Stimulated activated naive CD8-positive, alpha-beta T cell treated with anti-CD3 and anti-CD28 coated beads, Interleukin-15, Interleukin-2, amounts not matched to agents 100 ng/mL and 50 ng/mL, for 24 hours (primary cell): Measurements from ENCODE around the gene PDE6B.
"Not testable (repeated sequence)": the region's sequence is repeated elsewhere in the genome, so short reads cannot be mapped to it uniquely, and the experiment has no call there.

Experiments
- H3K27ac Mint-ChIP-seq: one replicate; pipeline ENCODE4 v1.8.0; 2021; ENCODE audit warnings: mild to moderate bottlenecking, mixed read lengths
- H3K27me3 Mint-ChIP-seq: one replicate; pipeline ENCODE4 v1.8.0; 2021; ENCODE audit warnings: mixed read lengths
- H3K36me3 Mint-ChIP-seq: one replicate; pipeline ENCODE4 v1.8.0; 2021; ENCODE audit warnings: low read depth, mixed read lengths
- H3K4me1 Mint-ChIP-seq: one replicate; pipeline ENCODE4 v1.8.0; 2021; ENCODE audit warnings: low read depth, mixed read lengths
- H3K4me3 Mint-ChIP-seq: one replicate; pipeline ENCODE4 v1.8.0; 2021; ENCODE audit warnings: mild to moderate bottlenecking, mixed read lengths
- H3K9me3 Mint-ChIP-seq: one replicate; pipeline ENCODE4 v1.8.0; 2021; ENCODE audit warnings: mixed read lengths

The PDE6B gene

DNA sequence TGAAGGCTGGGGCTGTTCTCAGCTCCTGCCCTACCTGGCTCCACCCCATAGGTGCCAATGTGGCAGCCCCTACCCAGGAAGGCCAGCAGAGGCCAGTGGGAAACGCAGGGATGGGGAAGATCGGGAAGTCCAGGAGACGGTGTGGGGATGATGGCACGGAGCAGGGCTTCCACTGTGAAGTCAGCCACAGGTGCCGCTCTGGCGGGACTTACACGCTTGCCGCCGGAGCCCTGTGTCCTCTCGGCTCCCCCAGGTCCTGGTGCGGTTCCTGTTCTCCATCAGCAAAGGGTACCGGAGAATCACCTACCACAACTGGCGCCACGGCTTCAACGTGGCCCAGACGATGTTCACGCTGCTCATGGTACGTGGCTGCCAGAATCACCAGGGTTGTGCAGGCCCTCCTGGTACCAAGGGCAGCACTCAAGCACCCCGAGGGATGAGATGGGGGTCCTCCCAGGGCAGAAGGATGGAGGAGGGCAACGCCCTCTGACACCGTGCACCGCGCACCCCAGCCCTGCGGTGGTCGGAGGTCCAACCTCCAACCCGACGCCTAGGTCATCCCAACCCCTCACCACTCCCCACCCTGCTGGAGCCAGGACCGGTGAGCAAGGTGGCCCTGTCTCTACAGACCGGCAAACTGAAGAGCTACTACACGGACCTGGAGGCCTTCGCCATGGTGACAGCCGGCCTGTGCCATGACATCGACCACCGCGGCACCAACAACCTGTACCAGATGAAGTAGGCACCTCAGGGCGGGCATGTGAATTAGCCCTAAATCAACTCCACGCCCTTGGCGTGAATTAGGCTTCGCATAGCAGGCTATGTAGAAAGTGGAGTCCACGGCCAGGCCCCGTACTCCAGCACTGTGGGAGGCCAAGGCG, 36.7 kb downstream of the PDE6B start:
- Mint-ChIP-seq H3K36me3 (no peaks in the 10 kb centered on the region), H3K4me3 (peak overlapping the region; percentile 35), H3K4me1 (peaks cover 12% of the 10 kb centered on the region), H3K27ac (no peak overlapping the region), H3K9me3 (no peaks in the 10 kb centered on the region), H3K27me3 (no peaks in the 10 kb centered on the region)

DNA sequence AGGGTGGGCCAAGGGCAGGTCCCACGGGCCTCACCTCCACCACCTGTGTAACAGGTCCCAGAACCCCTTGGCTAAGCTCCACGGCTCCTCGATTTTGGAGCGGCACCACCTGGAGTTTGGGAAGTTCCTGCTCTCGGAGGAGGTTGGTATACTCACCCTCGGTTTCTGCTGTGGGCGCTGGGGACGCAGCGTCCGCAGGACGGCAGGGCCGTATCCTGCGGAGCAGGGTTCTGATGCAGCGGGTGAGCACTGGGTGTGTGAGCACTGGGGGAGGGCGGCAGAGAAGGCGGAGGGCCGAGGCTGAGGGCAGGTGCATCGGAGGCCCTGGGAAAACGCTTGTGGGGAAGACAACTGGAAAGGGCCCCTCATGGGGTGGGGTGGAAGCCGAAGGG, 37.7 kb downstream of the PDE6B start:
- Mint-ChIP-seq H3K27ac (peak overlapping the region; percentile 76), H3K36me3 (no peaks in the 10 kb centered on the region), H3K4me1 (peaks cover 12% of the 10 kb centered on the region), H3K4me3 (peak overlapping the region; percentile 82), H3K27me3 (no peaks in the 10 kb centered on the region), H3K9me3 (no peaks in the 10 kb centered on the region)

DNA sequence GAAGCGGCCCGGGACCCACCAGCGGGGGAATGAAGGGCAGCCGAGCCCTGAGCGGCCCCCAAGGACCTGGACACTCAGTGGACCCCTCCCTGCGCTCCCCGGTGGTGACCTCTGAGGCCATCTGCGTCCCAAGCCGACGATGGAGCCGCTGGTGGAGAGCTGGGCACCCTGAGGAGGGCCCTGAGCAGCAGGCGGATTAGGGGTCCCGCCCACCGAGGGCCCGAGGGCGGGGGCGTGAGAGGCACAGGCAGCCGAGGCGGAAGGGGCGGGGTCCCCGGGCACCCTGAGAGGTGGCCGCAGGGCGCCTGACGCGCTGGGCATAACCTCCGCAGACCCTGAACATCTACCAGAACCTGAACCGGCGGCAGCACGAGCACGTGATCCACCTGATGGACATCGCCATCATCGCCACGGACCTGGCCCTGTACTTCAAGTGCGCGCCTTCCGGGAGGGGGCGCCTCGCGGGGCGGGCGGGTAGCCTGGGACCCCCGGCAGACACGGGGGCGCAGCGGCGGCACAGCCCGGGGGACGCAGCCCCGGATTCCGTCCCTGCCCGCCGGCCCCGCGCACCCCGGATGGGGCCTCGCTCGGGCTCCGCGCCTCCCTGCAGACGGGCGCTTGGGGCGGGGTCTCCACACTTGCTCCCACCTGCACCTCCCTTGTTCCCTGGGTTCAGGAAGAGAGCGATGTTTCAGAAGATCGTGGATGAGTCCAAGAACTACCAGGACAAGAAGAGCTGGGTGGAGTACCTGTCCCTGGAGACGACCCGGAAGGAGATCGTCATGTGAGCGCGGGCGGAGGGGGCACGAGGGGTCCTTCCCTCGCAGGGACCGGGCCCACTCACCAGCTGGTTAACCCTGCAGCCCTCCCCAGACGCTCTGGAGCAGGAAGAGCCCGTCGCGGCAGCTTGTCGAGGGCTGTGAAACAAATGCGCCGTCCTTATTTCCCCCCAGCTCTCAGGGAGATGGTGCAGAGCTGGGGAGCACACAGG, 38.4 kb downstream of the PDE6B start:
- Mint-ChIP-seq H3K9me3 (no peaks in the 10 kb centered on the region), H3K4me3 (peak overlapping the region; percentile 82), H3K36me3 (no peaks in the 10 kb centered on the region), H3K27ac (peak overlapping the region; percentile 76), H3K4me1 (peaks cover 12% of the 10 kb centered on the region), H3K27me3 (no peaks in the 10 kb centered on the region)

DNA sequence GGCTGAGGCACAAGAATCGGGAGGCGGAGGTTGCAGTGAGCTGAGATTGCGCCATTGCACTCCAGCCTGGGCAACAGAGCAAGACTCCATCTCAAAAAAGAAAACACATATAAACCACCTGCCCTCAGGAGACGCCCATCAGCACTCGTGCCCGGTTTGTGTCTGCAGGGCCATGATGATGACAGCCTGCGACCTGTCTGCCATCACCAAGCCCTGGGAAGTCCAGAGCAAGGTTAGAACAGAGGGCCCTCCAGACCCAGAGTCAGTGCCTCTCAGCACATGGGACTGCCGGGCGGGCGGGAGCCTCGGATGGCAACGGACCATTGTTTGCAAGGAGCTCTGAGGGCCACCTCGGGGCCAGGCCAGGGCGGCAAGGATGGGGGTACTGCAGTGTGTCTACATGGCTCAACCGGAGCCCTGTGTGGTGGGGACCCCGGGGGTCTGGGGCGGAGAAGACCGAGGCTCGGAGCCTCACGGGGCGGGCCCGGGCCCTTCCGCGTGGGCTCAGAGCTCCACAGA, 39.4 kb downstream of the PDE6B start:
- Mint-ChIP-seq H3K36me3 (no peaks in the 10 kb centered on the region), H3K9me3 (no peaks in the 10 kb centered on the region), H3K27ac (peak overlapping the region; percentile 76), H3K4me1 (peaks cover 12% of the 10 kb centered on the region), H3K4me3 (peak overlapping the region; percentile 81), H3K27me3 (no peaks in the 10 kb centered on the region)

DNA sequence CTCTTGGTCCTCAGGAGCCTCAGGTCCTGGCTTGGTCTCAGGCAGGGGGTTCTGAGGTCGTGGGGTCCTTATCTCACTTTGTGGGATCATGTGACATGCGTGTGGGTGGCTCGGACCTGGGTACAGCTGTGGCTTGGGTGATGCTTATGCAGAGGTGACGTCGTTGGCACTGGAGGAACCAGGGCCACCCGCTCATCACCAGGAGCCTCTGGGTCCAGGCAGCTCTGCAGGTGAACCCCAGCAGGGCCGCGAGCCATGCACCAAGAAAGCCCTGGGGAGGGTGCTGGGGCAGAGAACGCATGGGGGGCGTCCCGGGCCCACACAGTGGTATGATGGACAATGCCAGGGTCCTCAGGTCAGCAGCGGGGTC, 40.0 kb downstream of the PDE6B start:
- H3K36me3 Mint-ChIP-seq = peaks cover under 1% of the 10 kb centered on the region
- H3K9me3 Mint-ChIP-seq = no peaks in the 10 kb centered on the region
- H3K27ac Mint-ChIP-seq = peak overlapping the region; percentile 31

DNA sequence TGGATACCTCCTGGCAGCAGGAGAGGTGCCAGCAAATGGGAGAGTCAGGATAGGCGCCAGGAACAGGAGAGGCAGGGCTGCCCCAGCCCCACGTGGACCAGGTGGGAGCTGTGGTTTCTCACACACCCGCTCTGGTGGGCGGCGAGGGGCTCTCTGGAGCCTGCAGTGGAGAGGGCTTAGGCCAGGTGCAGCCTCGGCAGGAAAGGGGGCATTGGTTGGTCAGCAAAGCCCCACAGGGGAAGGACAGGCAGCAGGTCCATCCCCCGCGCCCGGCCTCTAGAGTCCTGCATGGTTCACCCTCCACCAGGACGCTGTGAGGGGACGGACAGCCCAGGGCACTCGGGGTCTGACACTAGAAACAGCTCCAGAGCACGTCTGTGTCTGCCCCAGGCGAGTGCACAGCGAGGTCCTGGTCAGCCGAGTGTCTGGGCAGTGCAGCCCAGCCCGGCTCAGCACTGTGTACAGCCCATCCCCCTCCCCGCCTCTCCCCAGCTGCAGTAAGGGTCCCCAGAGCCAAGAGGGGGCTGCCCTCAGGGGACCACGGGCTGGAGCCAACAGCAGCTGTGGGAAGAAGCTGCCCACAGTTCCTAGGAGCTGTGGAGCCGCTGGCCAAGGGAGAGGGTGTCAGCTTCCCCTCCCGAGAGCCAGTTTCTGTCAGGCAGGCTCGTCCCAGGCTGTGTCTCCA, 40.5 kb downstream of the PDE6B start:
- H3K36me3 Mint-ChIP-seq = peaks cover 6% of the 10 kb centered on the region
- no peak overlapping the region for H3K4me3 Mint-ChIP-seq
- peaks cover 12% of the 10 kb centered on the region for H3K4me1 Mint-ChIP-seq
- no peaks in the 10 kb centered on the region for H3K27me3 Mint-ChIP-seq
- peak overlapping the region; percentile 31 for H3K27ac Mint-ChIP-seq
- H3K9me3 Mint-ChIP-seq = no peaks in the 10 kb centered on the region

More for the DNA sequence above, 40.0 kb downstream of the PDE6B start:
- peaks cover 12% of the 10 kb centered on the region for H3K4me1 Mint-ChIP-seq
- no peaks in the 10 kb centered on the region for H3K27me3 Mint-ChIP-seq
- no peak overlapping the region for H3K4me3 Mint-ChIP-seq

DNA sequence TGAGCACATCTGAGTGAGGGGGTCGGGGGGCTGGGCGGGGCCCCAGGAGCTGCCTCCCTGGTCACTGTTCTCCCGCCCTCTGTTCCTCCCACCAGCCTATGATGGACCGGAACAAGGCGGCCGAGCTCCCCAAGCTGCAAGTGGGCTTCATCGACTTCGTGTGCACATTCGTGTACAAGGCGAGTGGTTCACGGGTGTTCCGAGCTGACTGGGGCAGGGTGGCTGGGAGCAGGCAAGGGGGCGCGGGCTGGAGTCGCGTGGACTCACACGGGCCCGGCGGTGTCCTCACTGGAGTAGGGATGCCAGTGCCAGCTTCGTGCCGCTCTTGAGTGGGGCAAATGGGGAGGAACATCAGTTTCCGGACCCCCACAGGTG, 41.0 kb downstream of the PDE6B start:
- Mint-ChIP-seq H3K36me3 (peaks cover 10% of the 10 kb centered on the region), H3K4me3 (no peak overlapping the region), H3K27me3 (no peaks in the 10 kb centered on the region), H3K4me1 (peaks cover 12% of the 10 kb centered on the region), H3K9me3 (no peaks in the 10 kb centered on the region), H3K27ac (no peak overlapping the region)

DNA sequence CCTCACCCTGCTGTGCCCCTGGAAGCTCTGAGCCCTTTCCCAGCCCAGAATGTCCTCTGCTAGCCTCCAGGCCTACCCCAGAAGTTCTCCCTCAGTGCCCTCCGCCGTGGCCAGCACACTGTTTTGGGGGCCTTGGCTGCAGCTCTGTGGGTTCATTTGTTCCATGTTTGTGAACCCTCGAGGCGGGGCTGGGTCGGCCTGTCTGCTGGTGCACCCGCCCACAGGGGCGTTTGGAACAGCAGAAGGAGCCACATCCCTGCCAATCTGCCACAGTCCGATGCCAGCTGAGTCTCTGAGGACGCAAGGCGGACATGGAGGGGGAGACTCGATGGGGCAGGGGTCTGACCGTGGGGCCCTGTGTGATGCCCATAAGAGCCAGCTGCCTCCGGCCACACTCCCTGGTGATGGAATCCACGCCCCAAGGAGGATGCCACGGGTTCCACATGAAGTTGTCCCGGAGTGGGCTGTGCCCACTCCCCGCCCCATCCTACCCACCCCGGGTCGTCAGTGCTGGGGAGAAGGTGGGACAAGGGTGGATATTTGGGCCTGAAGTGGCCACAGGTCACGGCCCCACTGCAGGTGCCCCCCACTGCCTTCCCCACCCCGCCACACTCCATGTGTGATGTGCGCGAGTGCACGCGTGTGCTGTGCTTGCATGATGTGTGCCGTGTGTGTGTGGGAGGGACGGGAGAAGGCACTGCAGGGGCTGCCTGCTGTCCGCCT, 41.6 kb downstream of the PDE6B start:
- Mint-ChIP-seq H3K9me3 (no peaks in the 10 kb centered on the region), H3K4me1 (peaks cover 12% of the 10 kb centered on the region), H3K27ac (no peak overlapping the region), H3K36me3 (peaks cover 16% of the 10 kb centered on the region), H3K4me3 (no peak overlapping the region), H3K27me3 (no peaks in the 10 kb centered on the region)

DNA sequence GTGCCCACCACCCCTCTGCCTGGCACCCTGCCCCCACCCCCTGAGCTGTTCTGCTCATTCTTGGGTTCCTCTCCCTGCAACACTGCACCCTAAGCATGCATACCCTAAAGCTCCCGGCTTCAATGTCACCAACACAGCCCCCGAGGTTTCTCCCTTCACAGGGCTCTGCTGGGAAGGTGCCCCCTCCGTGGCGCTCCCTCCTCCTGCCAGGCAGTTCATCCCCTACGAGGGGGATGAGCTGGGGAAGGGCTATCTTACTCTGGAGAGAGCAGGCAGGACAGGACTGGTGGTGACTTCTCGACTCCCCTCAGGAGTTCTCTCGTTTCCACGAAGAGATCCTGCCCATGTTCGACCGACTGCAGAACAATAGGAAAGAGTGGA, 42.2 kb downstream of the PDE6B start:
- no peaks in the 10 kb centered on the region for H3K9me3 Mint-ChIP-seq
- peaks cover 20% of the 10 kb centered on the region for H3K36me3 Mint-ChIP-seq
- H3K27ac Mint-ChIP-seq = no peak overlapping the region
- no peaks in the 10 kb centered on the region for H3K27me3 Mint-ChIP-seq
- peaks cover 12% of the 10 kb centered on the region for H3K4me1 Mint-ChIP-seq
- no peak overlapping the region for H3K4me3 Mint-ChIP-seq

DNA sequence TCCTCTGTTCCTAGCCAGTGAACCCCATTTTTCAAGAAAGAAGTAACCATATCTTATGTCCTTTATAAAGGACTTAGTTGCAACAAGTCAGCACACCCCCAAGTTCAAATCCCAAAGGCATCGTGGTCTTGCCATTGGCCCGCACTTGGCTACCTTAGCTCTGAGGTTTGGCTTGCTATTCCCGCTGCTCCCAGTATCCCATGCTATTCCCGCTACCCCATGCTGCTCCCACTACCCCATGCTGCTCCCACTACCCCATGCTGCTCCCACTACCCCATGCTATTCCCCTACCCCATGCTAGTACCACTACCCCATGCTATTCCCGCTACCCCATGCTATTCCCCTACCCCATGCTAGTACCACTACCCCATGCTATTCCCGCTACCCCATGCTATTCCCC, 42.8 kb downstream of the PDE6B start:
- H3K27ac Mint-ChIP-seq = not testable (repeated sequence)

DNA sequence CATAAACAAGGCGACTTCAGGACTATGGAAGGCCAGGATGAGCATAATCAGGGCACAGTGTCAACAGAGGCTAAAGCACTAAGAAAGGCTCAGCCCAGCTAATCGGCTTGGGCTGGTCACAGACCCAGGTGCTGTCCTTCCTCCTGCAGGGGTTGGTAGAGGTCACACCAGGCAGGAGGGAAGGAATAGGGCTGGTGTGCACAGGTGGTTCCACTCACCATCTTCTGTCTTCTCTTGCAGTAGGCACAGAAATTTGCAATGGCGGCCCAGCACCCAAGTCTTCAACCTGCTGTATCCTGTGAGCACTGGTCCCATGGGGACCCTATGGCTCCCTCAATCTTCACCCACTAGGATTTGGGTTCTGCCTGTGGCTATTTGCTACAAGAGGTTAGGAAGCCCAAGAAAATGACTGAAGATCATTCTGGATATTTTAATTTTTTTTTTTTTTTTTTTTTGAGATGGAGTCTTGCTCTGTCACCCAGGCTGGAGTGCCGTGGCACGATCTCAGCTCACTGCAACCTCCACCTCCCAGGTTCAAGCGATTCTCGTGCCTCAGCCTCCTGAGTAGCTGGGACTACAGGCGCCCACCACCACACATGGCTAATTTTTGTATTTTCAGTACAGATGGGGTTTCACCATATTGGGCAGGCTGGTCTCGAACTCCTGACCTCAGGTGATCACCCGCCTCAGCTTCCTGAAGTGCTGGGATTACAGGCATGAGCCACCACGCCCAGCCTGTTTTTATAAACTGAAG, 44.6 kb downstream of the PDE6B start:
- H3K4me1 Mint-ChIP-seq = peaks cover 12% of the 10 kb centered on the region
- not testable (repeated sequence) for H3K27ac Mint-ChIP-seq, H3K4me3 Mint-ChIP-seq, H3K9me3 Mint-ChIP-seq, H3K27me3 Mint-ChIP-seq
- peaks cover 27% of the 10 kb centered on the region for H3K36me3 Mint-ChIP-seq

More for the DNA sequence above, 42.8 kb downstream of the PDE6B start:
- not testable (repeated sequence) for H3K4me3 Mint-ChIP-seq, H3K27me3 Mint-ChIP-seq, H3K9me3 Mint-ChIP-seq
- peaks cover 24% of the 10 kb centered on the region for H3K36me3 Mint-ChIP-seq
- H3K4me1 Mint-ChIP-seq = peaks cover 17% of the 10 kb centered on the region

DNA sequence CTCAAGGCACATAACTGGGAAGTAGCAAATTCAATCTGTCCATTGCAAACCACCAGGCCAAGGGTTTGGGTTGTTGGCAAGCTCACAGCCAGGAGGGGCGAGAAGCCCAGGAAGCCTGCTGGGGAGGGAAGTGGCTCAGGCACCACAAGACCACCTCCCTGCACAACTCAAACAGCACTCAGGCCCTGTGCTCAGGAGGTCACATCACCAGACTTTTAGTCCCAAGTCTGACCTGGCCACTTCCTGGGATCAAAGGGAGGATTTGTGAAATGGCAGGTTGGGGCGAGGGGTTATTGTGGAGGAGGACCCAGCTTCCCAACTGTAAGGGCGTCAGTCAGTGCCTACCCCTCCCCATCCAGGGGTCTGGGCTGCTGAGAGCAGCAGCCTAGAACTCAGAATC, 46.4 kb downstream of the PDE6B start:
- no peak overlapping the region for H3K27ac Mint-ChIP-seq
- H3K9me3 Mint-ChIP-seq = no peaks in the 10 kb centered on the region
- peaks cover 27% of the 10 kb centered on the region for H3K36me3 Mint-ChIP-seq
- no peak overlapping the region for H3K4me3 Mint-ChIP-seq
- no peaks in the 10 kb centered on the region for H3K27me3 Mint-ChIP-seq
- H3K4me1 Mint-ChIP-seq = peaks cover 18% of the 10 kb centered on the region

DNA sequence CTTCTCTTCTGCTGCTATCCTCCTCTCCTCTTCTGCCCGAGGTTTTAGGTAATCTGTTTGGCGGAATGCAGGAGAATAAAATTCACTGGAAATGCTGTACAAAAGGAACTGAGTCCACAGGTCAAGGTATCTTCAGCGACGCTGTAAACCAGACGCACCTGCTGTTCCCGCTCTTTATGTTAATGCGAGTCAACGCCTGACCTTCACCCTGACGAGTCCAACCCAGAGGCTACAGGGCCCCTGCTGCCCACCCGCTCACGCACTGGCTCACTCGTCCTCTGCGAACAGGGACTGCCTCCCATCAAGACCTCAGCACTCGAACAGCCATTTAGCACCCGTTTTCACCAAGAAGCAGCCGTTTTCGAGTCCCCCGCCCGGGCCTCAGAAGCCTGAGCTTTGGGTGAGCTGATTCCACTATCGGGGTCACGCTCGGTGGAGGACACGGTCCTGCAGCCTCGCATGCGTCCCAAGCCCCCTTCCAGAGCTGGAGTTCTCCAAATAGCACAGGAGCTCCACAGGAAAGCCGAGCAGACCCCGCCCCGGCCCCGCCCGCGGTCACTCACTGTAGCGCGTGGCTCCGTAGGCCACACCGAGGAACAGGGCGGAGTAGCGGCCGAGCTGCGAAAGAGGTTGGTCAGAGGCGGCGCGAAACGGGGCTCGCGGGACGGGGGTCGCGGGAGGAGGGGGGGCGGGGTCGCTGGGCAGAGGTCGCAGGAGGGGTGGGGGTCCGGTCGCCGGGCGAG, 48.1 kb downstream of the PDE6B start:
- Mint-ChIP-seq H3K27ac (peak overlapping the region; percentile 85), H3K4me1 (peaks cover 18% of the 10 kb centered on the region), H3K9me3 (no peaks in the 10 kb centered on the region), H3K36me3 (peaks cover 27% of the 10 kb centered on the region), H3K4me3 (peak overlapping the region; percentile 91), H3K27me3 (no peaks in the 10 kb centered on the region)
